ENCODE data around the gene MSI2. TPM values are rescaled to one million over a fixed set of nuclear protein-coding genes. Genes with fewer than 3 reads are reported as not detected.

The MSI2 gene
- total and polyA plus RNA-seq, 7 donors, result 37.6 to 133 (median 87.1) TPM

- no peak for DNase-seq
- Histone ChIP-seq H3K36me3 (ENCODE audit: insufficient read depth in 1 of 2, low read depth in 1 of 2) (no peaks in the 10 kb centered on the region), H3K27me3 (ENCODE audit: insufficient read depth in 3 of 3, low read length in 2 of 3) (no peaks in the 10 kb centered on the region), H3K4me1 (peaks cover 25% of the 10 kb centered on the region), H3K27ac (no peak overlapping the region), H3K9me3 (no peaks in the 10 kb centered on the region), H3K4me3 (no peak overlapping the region)
- WGBS, 3 donors, result 64 to 78% (median 71%) methylated on average over 5 of the region's 5 CpGs
- intact Hi-C loops (cut with DNase I), result no loop called here
- no peak for TF ChIP-seq CTCF (IDR thresholded peaks at IDR 0.05)
- no peak for ATAC-seq
Measured at GRCh38 chr17:57580055-57580739, 323.9 kb downstream of the MSI2 start.

- Histone ChIP-seq H3K4me3 (no peak overlapping the region), H3K36me3 (ENCODE audit: insufficient read depth in 1 of 2, low read depth in 1 of 2) (no peaks in the 10 kb centered on the region), H3K27ac (no peak overlapping the region), H3K27me3 (ENCODE audit: insufficient read depth in 3 of 3, low read length in 2 of 3) (no peaks in the 10 kb centered on the region), H3K9me3 (no peaks in the 10 kb centered on the region), H3K4me1 (peaks cover 31% of the 10 kb centered on the region)
- 90 to 92% (median 90%) methylated on average over 6 of the region's 6 CpGs for WGBS, 3 donors
- intact Hi-C loops (cut with DNase I), result no loop called here
- DNase-seq, result no peak
- ATAC-seq, result no peak
- TF ChIP-seq CTCF (IDR thresholded peaks at IDR 0.05), result no peak
Measured at GRCh38 chr17:57582881-57583756, 326.8 kb downstream of the MSI2 start.

- TF ChIP-seq CTCF (IDR thresholded peaks at IDR 0.05), result no peak
- peaks cover 29% of the 10 kb centered on the region for H3K4me1 ChIP-seq
- WGBS, 3 donors, result 79 to 86% (median 83%) methylated on average over 9 of the region's 9 CpGs
- DNase-seq (no peak), ATAC-seq (no peak)
- no peak overlapping the region for H3K4me3 ChIP-seq
- intact Hi-C loops (cut with DNase I), result no loop called here
- H3K9me3 ChIP-seq, result no peaks in the 10 kb centered on the region
- H3K36me3 ChIP-seq (ENCODE audit: insufficient read depth in 1 of 2, low read depth in 1 of 2), result no peaks in the 10 kb centered on the region
- no peak overlapping the region for H3K27ac ChIP-seq
- H3K27me3 ChIP-seq (ENCODE audit: insufficient read depth in 3 of 3, low read length in 2 of 3), result no peaks in the 10 kb centered on the region
Measured at GRCh38 chr17:57584050-57584551, 327.8 kb downstream of the MSI2 start.

GRCh38 chr17:57585341-57586195, 329.2 kb downstream of the MSI2 start:
- WGBS, 3 donors, result 65 to 75% (median 68%) methylated on average over 22 of the region's 22 CpGs
- ATAC-seq (no peak), DNase-seq (no peak)

More at GRCh38 chr17:57585341-57586195, 329.2 kb downstream of the MSI2 start:
- intact Hi-C loops (cut with DNase I), result no loop called here
- H3K36me3 ChIP-seq (ENCODE audit: insufficient read depth in 1 of 2, low read depth in 1 of 2), result no peaks in the 10 kb centered on the region
- no peaks in the 10 kb centered on the region for H3K9me3 ChIP-seq
- H3K27me3 ChIP-seq (ENCODE audit: insufficient read depth in 3 of 3, low read length in 2 of 3), result no peaks in the 10 kb centered on the region
- peaks cover 33% of the 10 kb centered on the region for H3K4me1 ChIP-seq
- TF ChIP-seq CTCF (IDR thresholded peaks at IDR 0.05), result no peak
- no peak overlapping the region for H3K4me3 ChIP-seq
- no peak overlapping the region for H3K27ac ChIP-seq

Measured in psoas muscle (tissue), 8 donors.